Urinary bladder (tissue), 4 donors: ENCODE measurements around the gene ERP44. TPM values are rescaled to one million over a fixed set of nuclear protein-coding genes. Genes with fewer than 3 reads are reported as not detected.
"Not testable (repeated sequence)": the region's sequence is repeated elsewhere in the genome, so short reads cannot be mapped to it uniquely, and the experiment has no call there.

Experiments used
- DNase-seq: peaks from one replicate; pipeline ENCODE4 v3.0.0-alpha.2; 2015; ENCODE audit errors: extremely low spot score
- H3K27ac ChIP-seq: one replicate; pipeline ENCODE4 v1.5.1; 2013; ENCODE audit warnings: low read depth, mild to moderate bottlenecking, moderate library complexity
- H3K36me3 ChIP-seq: one replicate; pipeline ENCODE4 v1.6.1; 2013; ENCODE audit warnings: mild to moderate bottlenecking, moderate library complexity; ENCODE audit not compliant: insufficient read depth
- H3K4me1 ChIP-seq: one replicate; pipeline ENCODE4 v1.6.1; 2013; ENCODE audit warnings: mild to moderate bottlenecking, moderate library complexity; ENCODE audit not compliant: insufficient read depth
- H3K4me3 ChIP-seq: one replicate; pipeline ENCODE4 v1.5.1; 2013; ENCODE audit warnings: low read depth, low read length
- WGBS: extraction: QIAGEN DNeasy Blood & Tissue Kit; methylation state at CpG from one replicate; pipeline ENCODE4 v1.1.7; 2013; 5-methylcytosine and 5-hydroxymethylcytosine counted together
- polyA plus RNA-seq: library from polyadenylated mRNA; stranded (reverse); fragments of 200-250 nt; gene quantifications from one replicate; pipeline ENCODE4 v1.2.3, GENCODE V29; 2013
- total RNA-seq: library from RNA; depleted of rRNA; stranded (reverse); fragments of >200 nt; gene quantifications from one replicate; pipeline ENCODE4 v1.2.3, GENCODE V29; 2014
- donor health status: healthy with polysubstance abuse.
- donor health status: healthy.

ERP44 gene
- total and polyA plus RNA-seq, 2 donors: 17.7 to 26.6 TPM

DNA sequence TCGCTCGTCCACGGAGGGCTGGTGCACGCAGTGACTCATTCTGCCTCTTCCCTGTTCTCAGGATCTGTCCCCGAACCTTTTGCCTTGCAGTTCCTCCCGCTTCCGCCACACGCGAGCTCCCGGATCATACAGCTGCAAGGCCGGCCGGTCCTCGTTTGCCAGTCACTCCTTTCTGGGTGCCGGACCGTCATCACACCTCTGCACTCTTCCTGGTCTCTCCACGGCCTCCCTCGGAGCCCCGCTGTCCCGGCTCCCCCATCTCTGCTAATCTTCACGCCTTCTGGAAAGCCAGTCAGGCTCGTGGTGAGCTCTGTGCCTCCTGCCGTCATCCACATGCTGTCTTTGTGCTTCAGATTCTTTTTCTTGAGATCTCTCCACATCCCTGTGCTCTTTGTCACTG, 100.5 kb downstream of the ERP44 start:
- WGBS: 90% methylated on average over 22 of the region's 22 CpGs
- DNase-seq: no peak
- H3K36me3 ChIP-seq: no peaks in the 10 kb centered on the region
- no peak overlapping the region for H3K4me3 ChIP-seq
- H3K27ac ChIP-seq: no peak overlapping the region
- no peaks in the 10 kb centered on the region for H3K4me1 ChIP-seq

DNA sequence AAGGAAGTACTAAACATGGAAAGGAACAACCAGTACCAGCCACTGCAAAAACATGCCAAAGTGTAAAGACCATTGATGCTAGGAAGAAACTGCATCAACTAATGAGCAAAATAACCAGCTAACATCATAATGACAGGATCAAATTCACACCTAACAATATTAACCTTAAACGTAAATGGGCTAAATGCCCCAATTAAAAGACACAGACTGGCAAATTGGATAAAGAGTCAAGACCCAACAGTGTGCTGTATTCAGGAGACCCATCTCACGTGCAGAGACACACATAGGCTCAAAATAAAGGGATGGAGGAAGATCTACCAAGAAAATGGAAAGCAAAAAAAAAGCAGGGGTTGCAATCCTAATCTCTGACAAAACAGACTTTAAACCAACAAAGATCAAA, 108.3 kb downstream of the ERP44 start:
- WGBS: 96% methylated on average over 2 of the region's 2 CpGs
- not testable (repeated sequence) for H3K36me3 ChIP-seq, H3K4me1 ChIP-seq, H3K27ac ChIP-seq, DNase-seq, H3K4me3 ChIP-seq

DNA sequence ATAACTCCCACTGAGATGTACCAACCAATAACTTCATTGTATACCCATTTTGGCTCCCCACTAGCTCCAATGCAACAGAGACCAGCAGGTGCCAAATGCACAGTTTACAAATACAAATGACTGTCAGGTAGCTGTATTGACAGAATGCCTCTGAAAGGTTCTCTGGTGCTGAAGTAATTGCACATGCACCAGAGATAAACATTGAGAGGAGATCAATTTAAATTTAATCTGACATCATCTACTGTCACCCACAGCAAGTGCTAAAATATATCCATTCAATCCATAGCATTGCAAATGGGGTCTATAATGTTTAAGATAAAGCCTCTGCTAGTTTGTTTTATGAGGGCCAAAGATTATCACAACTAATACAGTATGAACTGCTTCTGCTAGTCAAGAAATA, 112.2 kb downstream of the ERP44 start:
- no peak for DNase-seq

DNA sequence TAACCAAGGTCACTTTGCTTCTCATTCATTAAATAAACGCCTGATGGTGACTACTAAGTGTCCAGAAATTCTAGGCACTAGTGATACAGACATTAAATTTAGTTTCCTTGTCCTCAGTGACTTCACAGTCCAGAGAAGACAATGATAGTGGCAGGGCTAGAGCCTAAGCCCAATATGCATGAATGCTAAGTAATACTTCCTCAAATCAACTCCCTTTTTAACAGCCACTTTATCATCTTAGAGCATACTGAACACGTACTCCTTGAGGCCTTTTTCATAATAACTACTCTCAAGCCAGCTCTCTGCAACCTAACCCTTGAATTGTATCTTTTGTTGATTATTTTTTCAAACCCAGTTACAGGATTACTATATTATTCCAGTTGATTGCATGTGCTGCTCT, 118.2 kb downstream of the ERP44 start:
- no peak overlapping the region for H3K4me3 ChIP-seq
- H3K4me1 ChIP-seq: no peaks in the 10 kb centered on the region
- no peak for DNase-seq
- peaks cover 5% of the 10 kb centered on the region for H3K36me3 ChIP-seq
- 82% methylated on average over 2 of the region's 2 CpGs for WGBS
- no peak overlapping the region for H3K27ac ChIP-seq

More for the DNA sequence above, 112.2 kb downstream of the ERP44 start:
- H3K4me1 ChIP-seq: no peaks in the 10 kb centered on the region
- H3K27ac ChIP-seq: no peak overlapping the region
- H3K36me3 ChIP-seq: no peaks in the 10 kb centered on the region
- no peak overlapping the region for H3K4me3 ChIP-seq

DNA sequence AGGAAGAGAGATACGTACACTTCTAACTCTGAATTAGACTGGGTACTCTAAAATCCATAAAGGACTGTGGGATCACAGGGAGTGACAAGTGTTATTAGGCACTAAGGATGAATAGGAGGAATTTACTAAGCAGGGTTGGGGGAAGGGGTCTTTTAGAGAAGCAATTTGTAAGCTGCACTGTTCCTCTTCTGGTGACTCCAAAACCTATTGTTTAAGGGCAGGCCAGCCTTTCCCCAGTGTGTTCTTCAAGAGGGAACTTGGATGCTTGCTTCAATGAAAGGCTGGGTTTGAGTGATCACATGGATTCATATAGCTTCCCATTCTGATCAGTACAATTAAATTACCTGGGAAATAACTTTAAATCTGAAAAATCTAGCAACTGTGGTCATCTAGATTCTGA, 120.6 kb downstream of the ERP44 start:
- no peak for DNase-seq
- Histone ChIP-seq H3K27ac (no peak overlapping the region), H3K36me3 (peaks cover 5% of the 10 kb centered on the region), H3K4me3 (no peak overlapping the region), H3K4me1 (no peaks in the 10 kb centered on the region)
- 95% methylated on average over 1 of the region's 1 CpG for WGBS

DNA sequence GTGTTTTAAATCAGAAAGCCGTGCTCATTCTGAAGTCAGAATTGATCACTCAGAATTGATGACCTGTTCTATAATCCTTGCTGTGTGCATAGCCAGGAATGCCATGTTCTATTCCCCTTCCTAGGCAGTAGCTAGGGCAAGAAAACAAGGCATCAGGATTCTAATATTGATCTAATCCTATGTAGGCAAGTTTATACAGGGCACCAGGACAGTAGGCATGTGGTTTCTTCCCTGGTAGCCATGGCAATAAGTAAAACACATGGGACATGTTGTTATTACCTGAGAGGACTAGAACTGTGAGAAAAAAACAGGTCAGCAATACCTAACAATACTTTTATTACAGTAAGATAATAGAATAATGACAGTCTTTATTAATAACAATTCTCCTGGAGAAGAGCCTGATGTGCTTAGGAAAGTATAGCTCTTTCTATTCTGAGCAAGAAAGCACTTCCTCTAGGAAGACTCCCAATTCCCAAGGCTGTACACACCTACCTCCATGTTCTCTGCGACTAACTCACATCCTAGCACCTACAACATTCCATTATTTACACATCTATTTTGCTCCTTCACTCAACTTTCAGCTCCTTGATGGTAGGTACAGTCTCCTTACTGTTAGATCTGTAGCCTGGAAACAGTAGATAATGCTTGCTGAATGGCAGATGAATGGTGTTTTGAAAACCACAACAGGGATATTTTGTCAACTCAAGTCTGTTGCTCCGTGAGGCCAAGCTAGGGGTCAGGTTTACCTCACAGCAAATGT, 121.6 kb downstream of the ERP44 start:
- DNase-seq: no peak
- H3K36me3 ChIP-seq: peaks cover 5% of the 10 kb centered on the region
- H3K4me1 ChIP-seq: no peaks in the 10 kb centered on the region
- WGBS: 91% methylated on average over 3 of the region's 3 CpGs
- no peak overlapping the region for H3K4me3 ChIP-seq
- no peak overlapping the region for H3K27ac ChIP-seq

DNA sequence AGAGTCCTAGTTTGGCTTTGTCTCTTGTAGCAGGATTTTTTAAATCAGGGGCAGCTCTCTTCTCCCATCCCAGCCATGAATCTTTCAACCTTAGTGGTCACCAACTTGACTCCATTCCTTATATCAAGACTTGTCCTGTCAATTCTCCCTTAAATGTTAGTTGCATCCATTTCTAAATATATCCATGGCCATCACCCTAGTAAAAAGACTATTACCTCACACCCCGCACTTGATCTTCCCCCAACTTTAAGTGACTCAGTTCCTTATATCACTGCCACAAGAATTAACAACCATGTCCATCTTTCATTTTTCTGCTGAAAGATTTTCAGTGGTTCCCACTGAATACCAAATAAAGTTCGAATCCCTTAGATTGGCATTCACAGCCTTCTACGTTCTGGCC, 125.3 kb downstream of the ERP44 start:
- H3K36me3 ChIP-seq: peaks cover 8% of the 10 kb centered on the region
- DNase-seq: no peak
- no peak overlapping the region for H3K27ac ChIP-seq
- H3K4me1 ChIP-seq: no peaks in the 10 kb centered on the region
- no peak overlapping the region for H3K4me3 ChIP-seq
- WGBS: 97% methylated on average over 3 of the region's 3 CpGs

DNA sequence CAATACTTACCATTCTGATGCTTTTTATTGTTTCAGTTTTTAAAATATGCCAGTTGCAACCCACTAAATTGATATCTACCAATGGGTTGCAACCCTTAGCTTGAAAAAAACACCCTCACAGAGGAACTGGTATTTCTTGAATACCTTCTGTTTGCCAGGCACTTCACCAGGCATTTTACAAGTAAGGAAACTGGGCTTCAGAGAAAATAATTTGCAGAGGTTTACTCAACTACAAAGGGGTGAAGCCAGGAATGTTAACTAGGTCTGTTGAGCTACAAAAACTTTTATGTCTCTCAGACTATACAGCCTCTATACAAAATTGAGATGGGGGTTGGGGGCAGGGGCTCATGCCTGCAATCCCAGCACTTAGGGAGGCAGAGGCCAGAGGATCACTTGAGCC, 127.4 kb downstream of the ERP44 start:
- no peak for DNase-seq

DNA sequence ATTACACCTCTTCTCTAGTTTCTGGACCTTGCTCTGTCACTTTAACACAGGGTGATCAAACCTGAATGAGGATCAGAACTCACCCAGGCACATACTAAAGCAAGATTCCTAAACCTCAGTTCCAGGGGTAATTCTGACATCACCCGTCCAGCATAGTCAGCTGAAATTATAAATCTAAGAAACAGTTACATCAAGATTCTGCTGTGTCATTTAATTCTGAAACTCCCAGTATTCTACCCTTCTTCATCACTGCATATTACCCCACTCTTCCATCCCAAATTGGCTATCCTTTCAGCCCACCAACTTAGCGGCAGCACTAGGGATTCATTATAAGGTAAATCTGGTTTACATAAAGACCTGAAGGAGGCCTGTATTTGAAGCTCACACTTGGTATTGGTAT, 128.3 kb downstream of the ERP44 start:
- WGBS: 97% methylated on average over 2 of the region's 2 CpGs
- DNase-seq: no peak
- H3K36me3 ChIP-seq: peaks cover 13% of the 10 kb centered on the region
- no peak overlapping the region for H3K27ac ChIP-seq
- no peak overlapping the region for H3K4me3 ChIP-seq
- no peaks in the 10 kb centered on the region for H3K4me1 ChIP-seq

More for the DNA sequence above, 127.4 kb downstream of the ERP44 start:
- no peak overlapping the region for H3K27ac ChIP-seq
- no peaks in the 10 kb centered on the region for H3K4me1 ChIP-seq
- H3K4me3 ChIP-seq: no peak overlapping the region
- H3K36me3 ChIP-seq: peaks cover 13% of the 10 kb centered on the region

DNA sequence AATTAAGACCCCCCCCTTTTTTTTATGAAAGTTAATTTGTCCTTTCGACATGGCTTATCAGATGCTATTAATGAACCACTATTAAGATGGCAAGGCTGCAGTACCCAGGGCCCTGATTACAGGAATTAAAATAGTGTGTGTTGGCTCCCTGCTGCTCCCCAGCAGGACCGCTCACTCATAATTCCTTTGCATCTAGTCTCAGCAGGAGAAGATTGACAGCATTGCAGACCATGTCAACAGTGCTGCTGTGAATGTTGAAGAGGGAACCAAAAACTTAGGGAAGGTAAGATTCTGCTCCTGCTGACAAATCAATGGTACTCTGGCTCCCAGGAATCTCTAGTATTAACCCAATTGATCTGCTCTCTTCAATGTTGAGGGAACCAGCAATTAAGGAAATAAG, 131.3 kb downstream of the ERP44 start:
- H3K36me3 ChIP-seq: peaks cover 13% of the 10 kb centered on the region
- 91% methylated on average over 2 of the region's 2 CpGs for WGBS

DNA sequence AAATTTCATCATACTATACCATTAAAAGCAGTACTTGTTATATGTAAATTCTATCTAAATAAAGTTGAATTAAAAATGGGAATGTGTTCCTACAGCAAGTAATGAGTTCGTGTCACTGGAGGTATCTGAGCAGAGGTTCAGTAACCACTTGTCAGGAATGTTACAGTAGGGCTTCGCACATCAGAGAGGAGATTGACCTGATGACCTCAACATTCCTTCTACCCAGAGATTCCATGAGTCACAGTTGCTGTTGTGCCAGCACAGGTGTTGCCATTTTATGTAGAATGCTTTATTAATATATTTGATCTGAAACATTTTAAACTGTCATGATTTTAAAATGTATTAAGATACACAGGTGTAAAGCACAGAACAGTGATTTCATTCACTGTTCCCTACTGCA, 132.1 kb downstream of the ERP44 start:
- Histone ChIP-seq H3K36me3 (peaks cover 13% of the 10 kb centered on the region), H3K27ac (no peak overlapping the region), H3K4me3 (no peak overlapping the region), H3K4me1 (no peaks in the 10 kb centered on the region)
- DNase-seq: no peak
- WGBS: 70% methylated on average over 2 of the region's 2 CpGs

More for the DNA sequence above, 131.3 kb downstream of the ERP44 start:
- no peak for DNase-seq
- no peaks in the 10 kb centered on the region for H3K4me1 ChIP-seq
- H3K27ac ChIP-seq: no peak overlapping the region
- no peak overlapping the region for H3K4me3 ChIP-seq

DNA sequence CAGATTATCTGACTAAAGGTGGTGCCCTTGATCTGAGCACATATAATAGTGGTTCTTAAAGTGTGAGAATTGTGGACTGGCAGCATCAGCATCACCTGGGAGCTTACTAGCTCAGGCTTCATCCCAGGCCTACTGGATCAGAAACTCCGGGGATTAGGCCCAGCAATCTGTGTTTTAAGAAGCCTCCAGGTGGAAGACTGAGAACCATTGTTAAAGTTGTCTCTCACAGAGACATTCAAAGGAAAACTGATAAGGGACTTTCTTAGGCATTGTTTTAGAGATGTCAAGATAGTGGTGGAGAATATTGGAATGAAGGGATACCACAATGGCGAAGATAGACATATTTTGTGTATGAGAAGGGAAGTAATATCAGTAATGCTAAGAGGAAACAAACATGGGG, 132.8 kb downstream of the ERP44 start:
- H3K4me1 ChIP-seq: no peaks in the 10 kb centered on the region
- H3K4me3 ChIP-seq: no peak overlapping the region
- DNase-seq: no peak
- no peak overlapping the region for H3K27ac ChIP-seq
- peaks cover 13% of the 10 kb centered on the region for H3K36me3 ChIP-seq
- WGBS: 98% methylated on average over 2 of the region's 2 CpGs

DNA sequence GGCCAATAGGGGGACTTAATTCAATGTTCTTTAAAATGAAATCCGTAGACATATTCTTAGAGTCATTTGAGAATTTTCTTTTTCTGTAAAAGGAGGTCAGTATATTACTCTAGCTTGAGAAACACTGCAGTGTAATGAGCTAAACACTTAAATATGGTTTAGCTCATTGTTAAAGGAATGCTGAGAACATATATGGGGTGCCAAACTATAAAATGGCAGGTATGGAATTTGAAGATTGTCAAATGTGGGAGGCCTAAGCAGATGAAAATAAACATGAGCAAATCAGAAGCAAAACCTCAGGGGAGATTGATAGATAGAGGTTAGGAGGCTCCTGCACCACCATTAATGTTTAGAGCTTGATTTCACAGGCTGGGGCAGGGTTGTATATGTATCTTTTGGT, 134.5 kb downstream of the ERP44 start:
- no peak for DNase-seq
- Histone ChIP-seq H3K36me3 (peaks cover 14% of the 10 kb centered on the region), H3K27ac (no peak overlapping the region), H3K4me1 (no peaks in the 10 kb centered on the region), H3K4me3 (no peak overlapping the region)
- 90% methylated on average over 1 of the region's 1 CpG for WGBS

DNA sequence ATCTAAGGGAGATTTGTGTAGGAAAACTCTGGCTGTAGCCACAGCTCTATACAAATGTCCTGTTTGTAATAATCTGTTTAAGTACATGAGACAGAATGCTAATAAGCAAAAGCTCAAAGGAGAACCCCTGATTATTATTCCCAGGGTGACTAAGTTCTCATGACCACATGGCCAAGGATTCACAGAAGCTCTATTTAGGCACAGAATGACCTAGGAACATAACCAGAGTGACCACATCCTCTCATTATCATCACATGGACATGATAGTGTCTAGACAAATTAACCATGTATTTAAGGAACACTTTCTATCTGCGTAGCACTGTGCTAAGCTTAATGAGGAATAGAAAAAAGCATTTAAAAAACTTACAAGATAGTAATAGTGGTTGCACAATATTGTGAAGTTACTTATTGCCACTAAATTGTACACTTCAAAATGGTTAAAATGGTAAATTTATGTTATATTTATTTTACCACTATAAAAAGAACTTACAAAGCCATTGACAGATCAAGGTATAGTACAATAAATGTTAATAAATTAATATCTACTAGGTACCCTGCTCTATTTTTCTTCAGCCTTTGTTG, 136.0 kb downstream of the ERP44 start:
- no peak for DNase-seq
- Histone ChIP-seq H3K36me3 (peaks cover 5% of the 10 kb centered on the region), H3K4me3 (no peak overlapping the region), H3K4me1 (no peaks in the 10 kb centered on the region), H3K27ac (no peak overlapping the region)
- 95% methylated on average over 1 of the region's 1 CpG for WGBS
